Lower lobe of right lung (tissue), 2 donors: ENCODE data around the gene PNMA8C. TPM values are rescaled to one million over a fixed set of nuclear protein-coding genes. Genes with fewer than 3 reads are reported as not detected.

Experiments
- ATAC-seq, 2 donors: fragments of 200-7000 bp; cut with Tn5 transposase; one replicate each; pipeline ENCODE4 v1.9.1; 2020 to 2022; ENCODE audit warnings: mild to moderate bottlenecking in 2 of 2, moderate library complexity in 2 of 2
- DNase-seq: peaks from one replicate; pipeline ENCODE4 v3.0.0-alpha.2; 2020
- H3K27ac ChIP-seq: fragments of 200-600 bp; one replicate; pipeline ENCODE4 v1.8.0; 2022
- H3K27me3 ChIP-seq: fragments of 200-600 bp; one replicate; pipeline ENCODE4 v1.8.0; 2022; ENCODE audit warnings: low read depth
- H3K36me3 ChIP-seq: fragments of 200-600 bp; one replicate; pipeline ENCODE4 v1.8.0; 2022; ENCODE audit warnings: mild to moderate bottlenecking
- H3K4me1 ChIP-seq: fragments of 200-600 bp; one replicate; pipeline ENCODE4 v1.8.0; 2022
- H3K4me3 ChIP-seq: fragments of 200-600 bp; one replicate; pipeline ENCODE4 v1.8.0; 2022; ENCODE audit warnings: mild to moderate bottlenecking
- H3K9me3 ChIP-seq: fragments of 200-600 bp; one replicate; pipeline ENCODE4 v1.8.0; 2022
- CTCF ChIP-seq: fragments of 200-600 bp; IDR thresholded peaks from one replicate; pipeline ENCODE4 v1.8.0; 2022; ENCODE audit warnings: antibody characterized with exemption, mild to moderate bottlenecking
- intact Hi-C: fragments of 100-400 bp; cut with DNase I; formaldehyde crosslinking; loops from one replicate; pipeline ENCODE4 v1.11.0; 2022
- total RNA-seq: library from RNA; stranded (reverse); fragmentation: NEBNext Ultra II Directional; extraction: Animal tissue kit (Norgen Biotek cat#: 25700); gene quantifications from one replicate; pipeline ENCODE4 v1.2.1, GENCODE V29; 2021
- donor health status: DM: no; HTN: yes; CAD: no; lungs with severe emphysema.

The PNMA8C gene
- total RNA-seq, 1 donor from 2014 or later, result 0.18 TPM

DNA sequence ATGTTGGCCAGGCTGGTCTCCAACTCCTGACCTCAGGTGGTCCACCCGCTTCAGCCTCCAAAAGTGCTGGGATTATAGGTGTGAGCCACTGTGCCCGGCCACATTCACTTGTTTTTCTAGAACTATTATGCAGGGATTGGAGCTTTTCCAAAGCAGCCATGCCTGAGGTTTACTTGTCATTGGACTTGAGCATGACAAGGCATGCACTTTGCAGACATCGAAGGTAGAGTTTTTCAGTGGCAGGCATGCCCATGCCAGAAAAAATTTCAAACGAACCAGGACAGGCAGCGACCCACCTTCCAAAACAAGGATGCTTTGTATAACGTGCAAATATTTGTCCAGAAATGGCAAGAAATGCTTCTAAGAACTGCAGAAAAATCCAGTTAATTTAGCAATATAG, 24.9 kb upstream of the PNMA8C start:
- no peak overlapping the region for H3K27ac ChIP-seq
- no peaks in the 10 kb centered on the region for H3K27me3 ChIP-seq
- H3K9me3 ChIP-seq, result no peaks in the 10 kb centered on the region
- no peaks in the 10 kb centered on the region for H3K4me1 ChIP-seq
- intact Hi-C loops, result no loop called here
- DNase-seq (no peak), ATAC-seq (no peak)
- no peaks in the 10 kb centered on the region for H3K36me3 ChIP-seq
- no peak overlapping the region for H3K4me3 ChIP-seq
- TF ChIP-seq CTCF, result no peak

- ATAC-seq (no peak), DNase-seq (no peak)
- Histone ChIP-seq H3K27ac (no peak overlapping the region), H3K9me3 (no peaks in the 10 kb centered on the region), H3K36me3 (no peaks in the 10 kb centered on the region), H3K4me3 (no peak overlapping the region), H3K4me1 (no peaks in the 10 kb centered on the region), H3K27me3 (no peaks in the 10 kb centered on the region)
- intact Hi-C loops, result no loop called here
- TF ChIP-seq CTCF, result no peak
Observed at GRCh38 chr19:46452186-46452585, 23.4 kb upstream of the PNMA8C start.

- DNase-seq, result no peak
Observed at GRCh38 chr19:46451352-46451751, 22.6 kb upstream of the PNMA8C start.

DNA sequence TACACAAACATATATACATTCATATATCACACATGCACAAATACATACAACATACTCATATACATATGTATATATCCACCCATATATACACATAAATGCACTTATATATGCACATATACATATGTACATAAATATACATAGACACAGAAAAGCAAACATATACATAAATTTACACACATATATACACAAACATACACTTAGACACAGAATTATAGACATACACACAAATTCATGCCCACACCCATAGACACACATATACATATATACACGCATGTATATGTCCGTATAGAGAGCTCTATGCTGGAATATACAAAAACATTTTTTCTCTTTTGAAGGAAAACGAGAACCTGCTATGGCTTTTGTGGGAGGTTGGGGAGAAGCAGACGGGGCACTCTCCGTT, 22.0 kb upstream of the PNMA8C start:
- Histone ChIP-seq H3K9me3 (no peaks in the 10 kb centered on the region), H3K27me3 (no peaks in the 10 kb centered on the region), H3K27ac (no peak overlapping the region), H3K36me3 (no peaks in the 10 kb centered on the region), H3K4me1 (no peaks in the 10 kb centered on the region), H3K4me3 (no peak overlapping the region)
- ATAC-seq, result no peak
- intact Hi-C loops, result no loop called here
- no peak for TF ChIP-seq CTCF
- no peak for DNase-seq

More at GRCh38 chr19:46451352-46451751, 22.6 kb upstream of the PNMA8C start:
- no peak for ATAC-seq
- intact Hi-C loops, result no loop called here
- Histone ChIP-seq H3K36me3 (no peaks in the 10 kb centered on the region), H3K9me3 (no peaks in the 10 kb centered on the region), H3K4me3 (no peak overlapping the region), H3K27me3 (no peaks in the 10 kb centered on the region), H3K27ac (no peak overlapping the region), H3K4me1 (no peaks in the 10 kb centered on the region)
- no peak for TF ChIP-seq CTCF

DNA sequence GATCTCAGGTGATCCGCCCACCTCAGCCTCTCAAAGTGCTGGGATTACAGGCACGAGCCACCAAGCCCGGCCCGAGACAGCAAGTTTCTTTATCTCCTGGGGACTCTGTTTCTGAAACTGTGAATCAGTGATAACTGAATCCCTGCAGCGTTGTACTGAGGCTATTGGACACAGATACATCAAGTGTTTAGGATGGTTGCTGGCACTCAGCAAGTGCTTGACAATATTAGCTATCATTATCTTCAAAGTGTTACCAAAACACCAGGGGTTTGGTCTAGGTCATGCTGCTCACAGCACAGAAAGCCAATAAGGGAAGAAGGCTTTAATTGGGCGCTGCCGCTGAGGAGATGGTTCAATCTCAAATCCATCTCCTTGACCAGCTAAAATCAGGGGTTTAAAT, 20.5 kb upstream of the PNMA8C start:
- Histone ChIP-seq H3K4me1 (no peaks in the 10 kb centered on the region), H3K27ac (no peak overlapping the region), H3K27me3 (no peaks in the 10 kb centered on the region), H3K36me3 (no peaks in the 10 kb centered on the region), H3K4me3 (no peak overlapping the region), H3K9me3 (no peaks in the 10 kb centered on the region)
- intact Hi-C loops, result no loop called here
- no peak for ATAC-seq
- TF ChIP-seq CTCF, result no peak
- DNase-seq, result no peak

DNA sequence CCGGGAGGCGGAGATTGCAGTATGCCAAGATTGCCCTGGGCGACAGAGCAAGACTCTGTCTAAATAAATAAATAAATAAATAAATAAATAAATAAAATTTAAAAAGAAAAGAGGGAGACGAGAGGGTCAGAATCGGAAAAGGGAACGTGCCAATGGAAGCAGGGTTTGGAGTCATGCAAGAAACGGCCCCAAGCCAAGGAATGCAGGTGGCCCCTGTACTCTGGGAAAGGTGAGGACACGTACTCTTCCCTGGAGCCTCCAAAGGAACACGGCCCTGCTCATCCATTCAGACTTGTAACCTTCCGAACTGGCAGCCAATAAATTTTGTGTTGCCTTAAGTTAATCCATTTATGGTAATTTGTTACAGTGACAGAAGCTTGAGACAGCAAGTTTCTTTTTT, 19.9 kb upstream of the PNMA8C start:
- Histone ChIP-seq H3K27me3 (no peaks in the 10 kb centered on the region), H3K4me3 (no peak overlapping the region), H3K36me3 (no peaks in the 10 kb centered on the region), H3K9me3 (no peaks in the 10 kb centered on the region), H3K27ac (no peak overlapping the region), H3K4me1 (no peaks in the 10 kb centered on the region)
- no peak for DNase-seq
- no peak for ATAC-seq
- no peak for TF ChIP-seq CTCF
- intact Hi-C loops, result no loop called here
